Measurements from ENCODE around the gene MASP1.

The MASP1 gene

GRCh38 chr3:187288855-187289605 is 2.5 kb downstream of the MASP1 start:
- Mint-ChIP-seq H3K9me3 (no peaks in the 10 kb centered on the region), H3K4me1 (peaks cover 58% of the 10 kb centered on the region), H3K36me3 (ENCODE audit: low read depth) (no peaks in the 10 kb centered on the region), H3K27ac (peak overlapping the region in 2 of 3 experiments; percentile 65 to 74), H3K4me3 (peak overlapping the region; percentile 50 to 78 (median 55)), H3K27me3 (ENCODE audit: low read depth) (no peaks in the 10 kb centered on the region)
- TF ChIP-seq CTCF (IDR thresholded peaks at IDR 0.05; ENCODE audit: unreplicated experiment in 3 of 3) = no peak

GRCh38 chr3:187288131-187288854 is 3.2 kb downstream of the MASP1 start:
- H3K4me3 Mint-ChIP-seq = no peak overlapping the region
- peak overlapping the region in 1 of 3 experiments; percentile 46 for H3K27ac Mint-ChIP-seq
- H3K36me3 Mint-ChIP-seq (ENCODE audit: low read depth) = no peaks in the 10 kb centered on the region
- no peaks in the 10 kb centered on the region for H3K27me3 Mint-ChIP-seq (ENCODE audit: low read depth)
- H3K4me1 Mint-ChIP-seq = peaks cover 51% of the 10 kb centered on the region
- no peaks in the 10 kb centered on the region for H3K9me3 Mint-ChIP-seq
- TF ChIP-seq CTCF (IDR thresholded peaks at IDR 0.05; ENCODE audit: unreplicated experiment in 3 of 3) = no peak

DNA sequence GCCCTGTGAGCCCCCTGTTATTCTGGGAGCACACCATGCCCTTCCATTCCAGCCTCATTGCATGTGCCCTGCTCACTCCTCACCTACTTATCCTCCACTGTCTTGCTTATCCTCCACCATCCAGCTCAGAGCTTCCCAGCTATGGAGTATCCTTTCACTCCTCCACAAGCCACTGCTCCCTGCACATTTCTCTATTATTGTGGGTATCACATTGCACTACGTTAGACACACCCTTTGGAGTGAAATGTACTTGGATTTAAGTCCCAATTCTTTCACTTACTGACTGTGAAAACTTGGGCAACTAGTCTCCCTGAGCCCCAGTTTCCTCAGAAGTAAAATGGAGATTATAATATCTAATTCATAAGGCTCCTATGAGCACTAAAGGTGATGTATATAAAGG is 4.3 kb downstream of the MASP1 start:
- peaks cover 40% of the 10 kb centered on the region for H3K4me1 Mint-ChIP-seq
- no peaks in the 10 kb centered on the region for H3K27me3 Mint-ChIP-seq (ENCODE audit: low read depth)
- H3K4me3 Mint-ChIP-seq = no peak overlapping the region
- H3K9me3 Mint-ChIP-seq = no peaks in the 10 kb centered on the region
- H3K36me3 Mint-ChIP-seq (ENCODE audit: low read depth) = no peaks in the 10 kb centered on the region
- peak overlapping the region in 1 of 3 experiments; percentile 8 for H3K27ac Mint-ChIP-seq
- TF ChIP-seq CTCF (IDR thresholded peaks at IDR 0.05; ENCODE audit: unreplicated experiment in 3 of 3) = no peak

GRCh38 chr3:187286467-187287059 is 5.0 kb downstream of the MASP1 start:
- no peaks in the 10 kb centered on the region for H3K27me3 Mint-ChIP-seq (ENCODE audit: low read depth)
- H3K4me3 Mint-ChIP-seq = no peak overlapping the region
- peaks cover 33% of the 10 kb centered on the region for H3K4me1 Mint-ChIP-seq
- H3K36me3 Mint-ChIP-seq (ENCODE audit: low read depth) = no peaks in the 10 kb centered on the region
- TF ChIP-seq CTCF (IDR thresholded peaks at IDR 0.05; ENCODE audit: unreplicated experiment in 3 of 3) = no peak
- peak overlapping the region in 1 of 3 experiments; percentile 8 for H3K27ac Mint-ChIP-seq
- no peaks in the 10 kb centered on the region for H3K9me3 Mint-ChIP-seq

GRCh38 chr3:187281191-187281714 is 10.3 kb downstream of the MASP1 start:
- Mint-ChIP-seq H3K27me3 (ENCODE audit: low read depth) (peaks cover 3% of the 10 kb centered on the region), H3K4me1 (peaks cover 5% of the 10 kb centered on the region), H3K9me3 (no peaks in the 10 kb centered on the region), H3K4me3 (no peak overlapping the region), H3K27ac (no peak overlapping the region), H3K36me3 (ENCODE audit: low read depth) (no peaks in the 10 kb centered on the region)
- no peak for TF ChIP-seq CTCF (IDR thresholded peaks at IDR 0.05; ENCODE audit: unreplicated experiment in 3 of 3)
